ENCODE measurements around the gene DIO1. TPM values are rescaled to one million over a fixed set of nuclear protein-coding genes. Genes with fewer than 3 reads are reported as not detected.

The DIO1 gene
- polyA plus RNA-seq, 3 donors = 0.22 to 0.73 TPM; not detected in 1

GRCh38 chr1:53948291-53948690 is 54.3 kb downstream of the DIO1 start:
- H2AFZ ChIP-seq (ENCODE audit: insufficient read depth, low read depth, low read length, poor library complexity, severe bottlenecking) = no peak overlapping the region
- no peak overlapping the region for H3K27ac Mint-ChIP-seq
- no peak for DNase-seq
- H3K79me2 ChIP-seq (ENCODE audit: insufficient read depth, low read length) = peaks cover 20% of the 10 kb centered on the region
- no peaks in the 10 kb centered on the region for H4K20me1 ChIP-seq (ENCODE audit: insufficient read depth, low read length)
- H3K4me1 ChIP-seq (ENCODE audit: control insufficient read depth in 1 of 2, insufficient read depth in 2 of 2, low read length in 2 of 2) = peaks cover 18 to 22% of the 10 kb centered on the region in 2 donors
- peaks cover 17 to 19% of the 10 kb centered on the region in 2 donors for H3K36me3 Mint-ChIP-seq
- H3K36me3 ChIP-seq (replicated peaks in 1 of 2; ENCODE audit: control insufficient read depth in 1 of 2, insufficient read depth in 2 of 2, low read length in 2 of 2) = peaks cover 11 to 20% of the 10 kb centered on the region in 2 donors
- H3K9me3 Mint-ChIP-seq = no peaks in the 10 kb centered on the region
- no peak overlapping the region for H3K9ac ChIP-seq (ENCODE audit: insufficient read depth, low read length, poor library complexity, severe bottlenecking)
- TF ChIP-seq CTCF (IDR thresholded peaks at IDR 0.05) = no peak
- no peak overlapping the region for H3K4me2 ChIP-seq (replicated peaks; ENCODE audit: extremely low read depth, low read length, poor library complexity, severe bottlenecking)
- no peak overlapping the region for H3K4me3 ChIP-seq (replicated peaks in 1 of 3; ENCODE audit: low read depth in 2 of 3, low read length in 3 of 3)
- intact Hi-C loops (cut with micrococcal nuclease) = loop anchor here (5.0 to 10.0 kb wide), 6 partner anchors 61 to 817 kb away; partner anchors contain the start of genes TCEANC2 (in 2 of the 2), TMEM59 (in 2 of the 2), NDC1 (in 1 of the 2) and PARS2 (in 1 of the 2)
- H3K9me3 ChIP-seq (replicated peaks in 1 of 2; ENCODE audit: control insufficient read depth in 1 of 2, insufficient read depth in 1 of 2, low read length in 2 of 2) = no peaks in the 10 kb centered on the region
- no peaks in the 10 kb centered on the region for H3K27me3 ChIP-seq (ENCODE audit: control insufficient read depth in 2 of 2, insufficient read depth in 2 of 2, low read length in 2 of 2)
- no peaks in the 10 kb centered on the region for H3K27me3 Mint-ChIP-seq (ENCODE audit: low read depth in 3 of 3)
- H3K27ac ChIP-seq (ENCODE audit: low read depth in 1 of 2, low read length in 2 of 2) = no peak overlapping the region
- peaks cover 22% of the 10 kb centered on the region for H3K4me1 Mint-ChIP-seq
- H3K4me3 Mint-ChIP-seq = no peak overlapping the region
- 100% methylated on average over 2 of the region's 5 CpGs for WGBS (ENCODE audit: insufficient coverage)

GRCh38 chr1:53949023-53949990 is 55.3 kb downstream of the DIO1 start:
- Histone ChIP-seq H4K20me1 (ENCODE audit: insufficient read depth, low read length) (no peaks in the 10 kb centered on the region), H3K4me1 (ENCODE audit: control insufficient read depth in 1 of 2, insufficient read depth in 2 of 2, low read length in 2 of 2) (peaks cover 15 to 18% of the 10 kb centered on the region in 2 donors), H2AFZ (ENCODE audit: insufficient read depth, low read depth, low read length, poor library complexity, severe bottlenecking) (no peak overlapping the region), H3K4me2 (replicated peaks; ENCODE audit: extremely low read depth, low read length, poor library complexity, severe bottlenecking) (no peak overlapping the region), H3K27ac (ENCODE audit: low read depth in 1 of 2, low read length in 2 of 2) (no peak overlapping the region), H3K9me3 (replicated peaks in 1 of 2; ENCODE audit: control insufficient read depth in 1 of 2, insufficient read depth in 1 of 2, low read length in 2 of 2) (no peaks in the 10 kb centered on the region), H3K27me3 (ENCODE audit: control insufficient read depth in 2 of 2, insufficient read depth in 2 of 2, low read length in 2 of 2) (no peaks in the 10 kb centered on the region), H3K79me2 (ENCODE audit: insufficient read depth, low read length) (peaks cover 11% of the 10 kb centered on the region), H3K4me3 (replicated peaks in 1 of 3; ENCODE audit: low read depth in 2 of 3, low read length in 3 of 3) (no peak overlapping the region), H3K36me3 (replicated peaks in 1 of 2; ENCODE audit: control insufficient read depth in 1 of 2, insufficient read depth in 2 of 2, low read length in 2 of 2) (peaks cover 11 to 20% of the 10 kb centered on the region in 2 donors), H3K9ac (ENCODE audit: insufficient read depth, low read length, poor library complexity, severe bottlenecking) (no peak overlapping the region)
- Mint-ChIP-seq H3K36me3 (peaks cover 17 to 22% of the 10 kb centered on the region in 2 donors), H3K4me1 (peaks cover 17% of the 10 kb centered on the region), H3K27ac (no peak overlapping the region), H3K27me3 (ENCODE audit: low read depth in 3 of 3) (no peaks in the 10 kb centered on the region), H3K4me3 (no peak overlapping the region), H3K9me3 (no peaks in the 10 kb centered on the region)
- TF ChIP-seq CTCF (IDR thresholded peaks at IDR 0.05) = peak; percentile 52
- WGBS (ENCODE audit: insufficient coverage) = 100% methylated on average over 2 of the region's 4 CpGs
- intact Hi-C loops (cut with micrococcal nuclease) = loop anchor here (5.0 to 10.0 kb wide), 6 partner anchors 62 to 815 kb away; partner anchors contain the start of genes TCEANC2 (in 2 of the 2), TMEM59 (in 2 of the 2), NDC1 (in 1 of the 2) and PARS2 (in 1 of the 2)
- peak in 2 of 3 donors; percentile 13 to 31 for DNase-seq

Measured in CD14-positive monocyte (primary cell).